ENCODE results near the gene CDK3. TPM values are rescaled to one million over a fixed set of nuclear protein-coding genes. Genes with fewer than 3 reads are reported as not detected.
A peak's percentile ranks its signal among the peaks of the same experiment; 100 is the strongest.
"Not testable (repeated sequence)": the region's sequence is repeated elsewhere in the genome, so short reads cannot be mapped to it uniquely, and the experiment has no call there.

CDK3 gene
- total RNA-seq, 2 experiments from 2014 or later, result 6.3 to 7.0 TPM

- Mint-ChIP-seq H3K9me3 (ENCODE audit: low read depth) (no peaks in the 10 kb centered on the region), H3K4me3 (no peak overlapping the region), H3K27ac (no peak overlapping the region), H3K27me3 (no peaks in the 10 kb centered on the region), H3K36me3 (peaks cover 46% of the 10 kb centered on the region), H3K4me1 (peaks cover 5% of the 10 kb centered on the region)
- CTCF ChIA-PET, result no interaction called here
- no peak for ATAC-seq
- no peak for DNase-seq
Observed at GRCh38 chr17:76040376-76040775, 39.7 kb downstream of the CDK3 start.

GRCh38 chr17:76042868-76043267 lies 42.2 kb downstream of the CDK3 start:
- not testable (repeated sequence) for H3K27ac Mint-ChIP-seq; H3K9me3 Mint-ChIP-seq (ENCODE audit: low read depth); DNase-seq; H3K27me3 Mint-ChIP-seq; ATAC-seq; H3K4me1 Mint-ChIP-seq; H3K4me3 Mint-ChIP-seq
- CTCF ChIA-PET, result interaction anchor here (0.7 to 1.4 kb wide), 3 partner anchors 19 to 237 kb away, joined by 3 to 4 read pairs (median 4); no protein-coding TSS in a partner anchor
- H3K36me3 Mint-ChIP-seq, result peaks cover 54% of the 10 kb centered on the region

GRCh38 chr17:76044475-76045007 lies 43.9 kb downstream of the CDK3 start:
- H3K4me3 Mint-ChIP-seq; CTCF ChIA-PET; H3K4me1 Mint-ChIP-seq; H3K9me3 Mint-ChIP-seq (ENCODE audit: low read depth); H3K27me3 Mint-ChIP-seq; ATAC-seq; H3K27ac Mint-ChIP-seq; DNase-seq: not testable (repeated sequence)
- peaks cover 50% of the 10 kb centered on the region for H3K36me3 Mint-ChIP-seq

- ATAC-seq (no peak), DNase-seq (no peak)
- Mint-ChIP-seq H3K4me3 (no peak overlapping the region), H3K27me3 (no peaks in the 10 kb centered on the region), H3K36me3 (peaks cover 48% of the 10 kb centered on the region), H3K4me1 (no peaks in the 10 kb centered on the region), H3K27ac (no peak overlapping the region), H3K9me3 (ENCODE audit: low read depth) (no peaks in the 10 kb centered on the region)
- CTCF ChIA-PET, result interaction anchor here (0.6 to 2.1 kb wide), 2 partner anchors 32 to 72 kb away, joined by 3 to 8 read pairs; no protein-coding TSS in a partner anchor
Observed at GRCh38 chr17:76046064-76046463, 45.4 kb downstream of the CDK3 start.

- Mint-ChIP-seq H3K27me3 (no peaks in the 10 kb centered on the region), H3K36me3 (peaks cover 43% of the 10 kb centered on the region), H3K4me3 (no peak overlapping the region), H3K9me3 (ENCODE audit: low read depth) (no peaks in the 10 kb centered on the region), H3K27ac (no peak overlapping the region), H3K4me1 (no peaks in the 10 kb centered on the region)
- DNase-seq (no peak), ATAC-seq (no peak)
- CTCF ChIA-PET, result interaction anchor here (1.2 kb wide), 1 partner anchor 232 kb away, joined by 4 read pairs; no protein-coding TSS in a partner anchor
Observed at GRCh38 chr17:76048025-76048605, 47.5 kb downstream of the CDK3 start.

- Mint-ChIP-seq H3K4me1 (peaks cover 3% of the 10 kb centered on the region), H3K36me3 (peaks cover 41% of the 10 kb centered on the region), H3K27me3 (no peaks in the 10 kb centered on the region), H3K9me3 (ENCODE audit: low read depth) (no peaks in the 10 kb centered on the region), H3K27ac (no peak overlapping the region), H3K4me3 (no peak overlapping the region)
- ATAC-seq, result no peak
- no peak for DNase-seq
- CTCF ChIA-PET, result no interaction called here
Observed at GRCh38 chr17:76048711-76049110, 48.1 kb downstream of the CDK3 start.

GRCh38 chr17:76049239-76049638 lies 48.6 kb downstream of the CDK3 start:
- H3K36me3 Mint-ChIP-seq, result peaks cover 41% of the 10 kb centered on the region
- ATAC-seq, result no peak
- H3K9me3 Mint-ChIP-seq (ENCODE audit: low read depth), result no peaks in the 10 kb centered on the region
- peaks cover 5% of the 10 kb centered on the region for H3K4me1 Mint-ChIP-seq
- no peak for DNase-seq
- H3K27me3 Mint-ChIP-seq, result no peaks in the 10 kb centered on the region
- CTCF ChIA-PET, result interaction anchor here (0.7 kb wide), 1 partner anchor 68 kb away, joined by 3 read pairs; no protein-coding TSS in a partner anchor
- H3K27ac Mint-ChIP-seq, result no peak overlapping the region
- no peak overlapping the region for H3K4me3 Mint-ChIP-seq

- H3K9me3 Mint-ChIP-seq (ENCODE audit: low read depth), result no peaks in the 10 kb centered on the region
- H3K4me3 Mint-ChIP-seq, result no peak overlapping the region
- no peak for ATAC-seq
- DNase-seq, result no peak
- CTCF ChIA-PET, result interaction anchor here (0.7 to 2.0 kb wide), 2 partner anchors 36 to 68 kb away, joined by 3 to 10 read pairs; no protein-coding TSS in a partner anchor
- H3K36me3 Mint-ChIP-seq, result peaks cover 35% of the 10 kb centered on the region
- H3K27me3 Mint-ChIP-seq, result no peaks in the 10 kb centered on the region
- H3K4me1 Mint-ChIP-seq, result peaks cover 5% of the 10 kb centered on the region
- no peak overlapping the region for H3K27ac Mint-ChIP-seq
Observed at GRCh38 chr17:76049836-76050537, 49.3 kb downstream of the CDK3 start.

- H3K27ac Mint-ChIP-seq, result no peak overlapping the region
- no peaks in the 10 kb centered on the region for H3K9me3 Mint-ChIP-seq (ENCODE audit: low read depth)
- H3K36me3 Mint-ChIP-seq, result peaks cover 30% of the 10 kb centered on the region
Observed at GRCh38 chr17:76050538-76051467, 50.1 kb downstream of the CDK3 start.

GRCh38 chr17:76051561-76051960 lies 50.9 kb downstream of the CDK3 start:
- Mint-ChIP-seq H3K9me3 (ENCODE audit: low read depth) (no peaks in the 10 kb centered on the region), H3K4me3 (no peak overlapping the region), H3K27me3 (no peaks in the 10 kb centered on the region), H3K27ac (no peak overlapping the region), H3K4me1 (peaks cover 9% of the 10 kb centered on the region), H3K36me3 (peaks cover 35% of the 10 kb centered on the region)
- CTCF ChIA-PET, result interaction anchor here (2.0 kb wide), 1 partner anchor 37 kb away, joined by 10 read pairs; no protein-coding TSS in a partner anchor
- DNase-seq (no peak), ATAC-seq (no peak)

More at GRCh38 chr17:76050538-76051467, 50.1 kb downstream of the CDK3 start:
- DNase-seq (no peak), ATAC-seq (no peak)
- H3K4me1 Mint-ChIP-seq, result peaks cover 6% of the 10 kb centered on the region
- CTCF ChIA-PET, result interaction anchor here (2.0 kb wide), 1 partner anchor 36 kb away, joined by 10 read pairs; no protein-coding TSS in a partner anchor
- no peak overlapping the region for H3K4me3 Mint-ChIP-seq
- H3K27me3 Mint-ChIP-seq, result no peaks in the 10 kb centered on the region

- Mint-ChIP-seq H3K36me3 (peaks cover 38% of the 10 kb centered on the region), H3K4me1 (peaks cover 9% of the 10 kb centered on the region), H3K9me3 (ENCODE audit: low read depth) (no peaks in the 10 kb centered on the region), H3K4me3 (no peak overlapping the region), H3K27ac (peak overlapping the region; percentile 42), H3K27me3 (no peaks in the 10 kb centered on the region)
- CTCF ChIA-PET, result interaction anchor here (1.2 to 1.9 kb wide), 2 partner anchors 10 to 39 kb away, joined by 3 to 6 read pairs; no protein-coding TSS in a partner anchor
- DNase-seq (no peak), ATAC-seq (no peak)
Observed at GRCh38 chr17:76053246-76054111, 52.8 kb downstream of the CDK3 start.

GRCh38 chr17:76054112-76054476 lies 53.4 kb downstream of the CDK3 start:
- no peaks in the 10 kb centered on the region for H3K9me3 Mint-ChIP-seq (ENCODE audit: low read depth)
- no peak for DNase-seq
- H3K36me3 Mint-ChIP-seq, result peaks cover 44% of the 10 kb centered on the region
- H3K27ac Mint-ChIP-seq, result peak overlapping the region; percentile 42
- H3K4me1 Mint-ChIP-seq, result peaks cover 9% of the 10 kb centered on the region
- CTCF ChIA-PET, result interaction anchor here (1.2 to 1.9 kb wide), 2 partner anchors 10 to 40 kb away, joined by 3 to 6 read pairs; no protein-coding TSS in a partner anchor
- H3K4me3 Mint-ChIP-seq, result no peak overlapping the region
- no peaks in the 10 kb centered on the region for H3K27me3 Mint-ChIP-seq
- ATAC-seq, result no peak

Measured in activated CD8-positive, alpha-beta memory T cell treated with anti-CD3 and anti-CD28 coated beads, Interleukin-2, amount 10 ng/mL, durations not matched to agents 7 days and 5 days (primary cell).